ENCODE measurements around the gene GCNT2. TPM values are rescaled to one million over a fixed set of nuclear protein-coding genes. Genes with fewer than 3 reads are reported as not detected.
"Not testable (repeated sequence)": the region's sequence is repeated elsewhere in the genome, so short reads cannot be mapped to it uniquely, and the experiment has no call there.

GCNT2 gene
- total RNA-seq, 1 donor from 2014 or later = 17.5 TPM

DNA sequence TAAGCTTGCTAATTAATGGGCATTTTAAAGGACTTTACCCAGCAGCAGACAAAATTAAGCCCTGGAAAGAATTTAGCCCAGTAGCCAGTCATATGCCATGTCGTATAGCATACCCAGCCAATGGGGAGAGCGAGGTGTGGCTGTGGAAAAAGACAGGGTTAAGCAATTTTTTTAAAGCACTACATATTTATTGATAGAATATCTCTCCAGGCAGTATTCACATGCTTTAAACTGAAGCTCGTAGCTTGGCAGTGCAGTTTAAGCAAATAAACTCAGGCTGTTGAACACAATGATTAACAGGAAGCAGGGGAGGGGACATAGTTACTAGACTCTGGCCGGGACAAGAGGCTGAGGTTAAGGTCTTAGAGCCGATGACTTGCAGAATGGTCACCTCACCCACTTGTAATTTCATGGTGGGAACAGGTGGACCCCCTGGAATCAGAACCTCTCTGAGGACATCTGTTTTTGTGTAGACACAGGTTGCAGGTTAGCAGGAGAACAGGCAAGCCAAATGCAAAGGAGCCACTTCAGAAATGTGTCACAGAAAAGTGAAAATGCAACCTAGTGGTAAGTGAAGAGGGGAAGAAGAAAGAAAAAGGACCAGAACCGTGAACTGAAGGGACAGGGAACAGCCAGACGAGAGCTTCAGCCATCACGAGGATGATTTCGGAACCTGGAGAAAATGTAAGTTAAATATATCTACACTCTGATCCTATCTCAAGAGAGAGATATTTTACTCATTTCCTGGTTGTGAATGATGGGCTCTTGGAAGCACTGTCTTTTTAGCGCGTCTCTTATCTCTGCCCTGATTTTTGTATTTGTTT lies 7.2 kb downstream of the GCNT2 start:
- peak overlapping the region; percentile 73 for H3K4me3 ChIP-seq (ENCODE audit: low read depth, low read length)
- TF ChIP-seq, protein P1, sequence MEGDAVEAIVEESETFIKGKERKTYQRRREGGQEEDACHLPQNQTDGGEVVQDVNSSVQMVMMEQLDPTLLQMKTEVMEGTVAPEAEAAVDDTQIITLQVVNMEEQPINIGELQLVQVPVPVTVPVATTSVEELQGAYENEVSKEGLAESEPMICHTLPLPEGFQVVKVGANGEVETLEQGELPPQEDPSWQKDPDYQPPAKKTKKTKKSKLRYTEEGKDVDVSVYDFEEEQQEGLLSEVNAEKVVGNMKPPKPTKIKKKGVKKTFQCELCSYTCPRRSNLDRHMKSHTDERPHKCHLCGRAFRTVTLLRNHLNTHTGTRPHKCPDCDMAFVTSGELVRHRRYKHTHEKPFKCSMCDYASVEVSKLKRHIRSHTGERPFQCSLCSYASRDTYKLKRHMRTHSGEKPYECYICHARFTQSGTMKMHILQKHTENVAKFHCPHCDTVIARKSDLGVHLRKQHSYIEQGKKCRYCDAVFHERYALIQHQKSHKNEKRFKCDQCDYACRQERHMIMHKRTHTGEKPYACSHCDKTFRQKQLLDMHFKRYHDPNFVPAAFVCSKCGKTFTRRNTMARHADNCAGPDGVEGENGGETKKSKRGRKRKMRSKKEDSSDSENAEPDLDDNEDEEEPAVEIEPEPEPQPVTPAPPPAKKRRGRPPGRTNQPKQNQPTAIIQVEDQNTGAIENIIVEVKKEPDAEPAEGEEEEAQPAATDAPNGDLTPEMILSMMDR (conservative IDR thresholded peaks at IDR 0.05; ENCODE audit: low read depth, low read length) = peak; percentile 2
- no peak for DNase-seq (ENCODE audit: low read depth)

DNA sequence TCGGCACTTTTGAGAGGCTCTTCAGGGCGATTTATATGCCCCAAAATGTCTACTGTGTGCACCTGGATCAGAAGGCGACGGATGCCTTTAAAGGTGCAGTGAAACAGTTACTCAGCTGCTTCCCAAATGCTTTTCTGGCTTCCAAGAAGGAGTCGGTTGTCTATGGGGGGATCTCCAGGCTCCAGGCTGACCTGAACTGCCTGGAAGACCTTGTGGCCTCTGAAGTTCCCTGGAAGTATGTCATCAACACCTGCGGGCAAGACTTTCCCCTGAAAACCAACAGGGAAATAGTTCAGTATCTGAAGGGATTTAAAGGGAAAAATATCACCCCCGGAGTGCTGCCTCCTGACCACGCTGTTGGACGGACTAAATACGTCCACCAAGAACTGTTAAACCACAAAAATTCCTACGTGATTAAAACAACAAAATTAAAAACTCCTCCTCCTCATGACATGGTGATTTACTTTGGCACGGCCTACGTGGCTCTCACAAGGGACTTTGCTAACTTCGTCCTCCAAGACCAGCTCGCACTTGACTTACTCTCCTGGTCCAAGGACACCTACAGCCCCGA lies 8.2 kb downstream of the GCNT2 start:
- peak overlapping the region; percentile 73 for H3K4me3 ChIP-seq (ENCODE audit: low read depth, low read length)
- DNase-seq (ENCODE audit: low read depth) = peak; percentile 74
- TF ChIP-seq, protein P1 (conservative IDR thresholded peaks at IDR 0.05; ENCODE audit: low read depth, low read length) = no peak

DNA sequence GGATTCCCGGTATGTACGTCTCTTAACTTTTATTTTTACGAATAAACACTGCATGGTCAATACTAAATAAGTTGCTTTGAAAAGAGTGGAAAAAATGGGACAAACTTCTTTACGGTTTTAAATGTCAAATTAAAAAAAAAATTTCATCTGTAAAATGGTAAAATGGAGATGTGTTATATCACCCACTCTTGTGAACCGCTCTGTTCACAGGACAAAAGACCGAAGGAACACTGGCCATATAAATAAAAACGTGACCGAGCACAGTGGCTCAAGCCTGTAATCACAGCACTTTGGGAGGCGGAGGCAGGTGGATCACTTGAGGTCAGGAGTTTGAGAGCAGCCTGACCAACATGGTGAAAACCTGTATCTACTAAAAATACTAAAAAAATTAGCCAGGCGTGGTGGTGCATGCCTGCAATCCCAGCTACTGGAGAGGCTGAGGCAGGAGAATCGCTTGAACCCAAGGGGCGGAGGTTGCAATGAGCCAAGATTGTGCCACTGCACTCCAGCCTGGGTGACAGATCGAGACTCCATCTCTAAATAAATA lies 8.8 kb downstream of the GCNT2 start:
- peak overlapping the region; percentile 73 for H3K4me3 ChIP-seq (ENCODE audit: low read depth, low read length)
- not testable (repeated sequence) for DNase-seq (ENCODE audit: low read depth)

DNA sequence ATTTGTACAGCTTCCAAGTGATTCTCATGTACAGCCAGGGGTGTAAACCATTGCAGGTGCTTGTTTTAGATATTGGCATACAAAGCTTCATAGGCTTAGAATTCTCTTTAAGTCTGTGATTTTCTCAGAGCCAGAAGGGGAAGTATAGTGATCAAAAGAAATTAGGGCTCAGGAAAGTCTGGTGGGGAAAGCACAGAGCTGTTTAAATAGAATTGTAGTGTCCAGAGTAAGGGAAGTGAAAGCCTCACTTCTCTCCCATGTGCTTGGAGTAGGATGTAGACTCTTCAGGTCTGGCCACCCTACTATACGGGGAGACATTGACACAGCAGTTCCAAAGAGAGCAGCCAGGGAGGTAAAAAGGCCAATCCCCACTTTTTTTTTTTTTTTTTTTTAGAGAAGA lies 10.4 kb downstream of the GCNT2 start:
- TF ChIP-seq, protein P1 (conservative IDR thresholded peaks at IDR 0.05; ENCODE audit: low read depth, low read length) = no peak
- peak overlapping the region; percentile 73 for H3K4me3 ChIP-seq (ENCODE audit: low read depth, low read length)
- no peak for DNase-seq (ENCODE audit: low read depth)

DNA sequence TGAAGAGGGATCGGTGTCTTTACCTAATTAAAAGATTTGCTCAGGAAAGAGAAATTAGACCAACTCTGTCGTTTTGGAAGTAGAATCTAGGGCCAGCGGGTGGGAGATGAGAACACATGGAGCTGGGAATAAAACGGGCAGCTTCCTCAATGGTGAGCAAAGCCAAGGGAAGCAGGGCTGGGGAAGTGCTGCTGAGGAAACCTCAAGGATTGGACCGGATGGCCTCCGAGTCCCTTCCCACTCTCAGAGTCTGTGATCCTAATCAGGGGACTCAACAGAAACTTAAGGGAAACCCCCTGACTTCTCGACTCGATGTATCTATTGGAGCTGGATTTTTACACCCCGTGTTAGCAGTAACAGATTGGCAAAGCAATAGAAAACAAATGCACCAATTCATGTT lies 10.8 kb downstream of the GCNT2 start:
- no peak for DNase-seq (ENCODE audit: low read depth)
- H3K4me3 ChIP-seq (ENCODE audit: low read depth, low read length) = peak overlapping the region; percentile 73
- TF ChIP-seq, protein P1 (conservative IDR thresholded peaks at IDR 0.05; ENCODE audit: low read depth, low read length) = no peak

DNA sequence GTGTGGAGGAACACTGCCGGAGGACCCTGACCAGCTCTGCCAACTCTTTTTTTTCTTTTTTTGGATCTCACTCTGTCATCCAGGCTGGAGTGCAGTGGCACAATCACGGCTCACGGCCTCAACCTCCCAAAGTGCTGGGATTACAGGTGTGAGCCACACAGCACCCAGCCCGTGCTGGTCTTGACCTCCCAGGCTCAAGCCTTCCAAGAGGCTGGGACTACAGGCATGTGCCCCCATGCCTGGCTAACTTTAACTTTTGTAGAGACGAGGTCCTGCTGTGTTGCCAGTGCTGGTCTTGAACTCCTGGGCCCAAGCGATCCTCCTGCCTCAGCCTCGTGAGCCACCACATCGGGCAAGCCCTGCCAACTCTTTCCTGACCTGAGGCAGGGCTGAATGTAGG lies 11.2 kb downstream of the GCNT2 start:
- TF ChIP-seq, protein P1 (conservative IDR thresholded peaks at IDR 0.05; ENCODE audit: low read depth, low read length) = no peak
- DNase-seq (ENCODE audit: low read depth) = no peak
- H3K4me3 ChIP-seq (ENCODE audit: low read depth, low read length) = peak overlapping the region; percentile 73

DNA sequence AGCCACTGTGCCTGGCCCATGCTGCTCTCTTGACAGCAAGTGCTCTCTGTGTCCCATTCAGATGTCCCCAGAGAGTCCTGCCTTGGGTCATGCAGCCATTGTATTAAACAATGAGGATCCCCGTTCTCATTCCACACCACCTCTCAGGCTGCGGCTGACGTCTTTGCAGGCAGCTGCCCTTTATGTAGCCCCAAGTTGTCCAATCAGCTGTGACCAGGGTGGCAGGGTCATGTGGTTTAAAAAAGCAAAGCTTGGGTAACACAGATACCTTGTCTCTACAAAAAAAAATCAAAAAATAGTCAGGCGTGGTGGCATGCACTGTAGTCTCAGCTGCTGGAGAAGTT lies 13.2 kb downstream of the GCNT2 start:
- H3K4me3 ChIP-seq (ENCODE audit: low read depth, low read length) = no peak overlapping the region
- DNase-seq (ENCODE audit: low read depth) = no peak
- TF ChIP-seq, protein P1 (conservative IDR thresholded peaks at IDR 0.05; ENCODE audit: low read depth, low read length) = no peak

All from epithelial cell of proximal tubule (primary cell).